ENCODE data around the gene CAPZA3.

The CAPZA3 gene

GRCh38 chr12:18703911-18704310, 34.0 kb upstream of the CAPZA3 start:
- ChIA-PET CTCF (no interaction called here), POLR2A (no interaction called here)
- no peak for DNase-seq (ENCODE audit: extremely low spot score)
- TF ChIP-seq TARDBP (IDR thresholded peaks at IDR 0.05), result no peak

GRCh38 chr12:18706798-18707197, 31.1 kb upstream of the CAPZA3 start:
- CTCF ChIA-PET, result no interaction called here
- TF ChIP-seq LEF1 (IDR thresholded peaks at IDR 0.05; ENCODE audit: borderline replicate concordance) (no peak), BHLHE40 (IDR thresholded peaks at IDR 0.05; ENCODE audit: borderline replicate concordance) (no peak), FOXK2 (IDR thresholded peaks at IDR 0.05) (no peak), SP1 (IDR thresholded peaks at IDR 0.05) (no peak), SUZ12 (IDR thresholded peaks at IDR 0.05) (no peak), NFRKB (IDR thresholded peaks at IDR 0.05) (no peak), L3MBTL2 (conservative IDR thresholded peaks at IDR 0.05) (no peak), TARDBP (IDR thresholded peaks at IDR 0.05) (no peak), FOXM1 (IDR thresholded peaks at IDR 0.05; ENCODE audit: borderline replicate concordance) (no peak), ARNT (IDR thresholded peaks at IDR 0.05) (no peak), HDGF (IDR thresholded peaks at IDR 0.05; ENCODE audit: borderline replicate concordance) (no peak)
- DNase-seq (ENCODE audit: extremely low spot score), result no peak
- POLR2A ChIA-PET, result no interaction called here

GRCh38 chr12:18716236-18716635, 21.7 kb upstream of the CAPZA3 start:
- DNase-seq (ENCODE audit: extremely low spot score), result no peak
- ChIA-PET POLR2A (no interaction called here), CTCF (no interaction called here)
- TF ChIP-seq ARNT (IDR thresholded peaks at IDR 0.05) (no peak), PKNOX1 (IDR thresholded peaks at IDR 0.05) (no peak), SP1 (IDR thresholded peaks at IDR 0.05) (no peak), ELF4 (IDR thresholded peaks at IDR 0.05) (no peak), HDGF (IDR thresholded peaks at IDR 0.05; ENCODE audit: borderline replicate concordance) (no peak), NFRKB (IDR thresholded peaks at IDR 0.05) (no peak)

GRCh38 chr12:18718462-18718861, 19.5 kb upstream of the CAPZA3 start:
- ChIA-PET CTCF (no interaction called here), POLR2A (no interaction called here)
- TF ChIP-seq ARNT (IDR thresholded peaks at IDR 0.05) (no peak), CTBP1 (IDR thresholded peaks at IDR 0.05; ENCODE audit: borderline replicate concordance) (no peak), HDGF (IDR thresholded peaks at IDR 0.05; ENCODE audit: borderline replicate concordance) (no peak)
- DNase-seq (ENCODE audit: extremely low spot score), result no peak

- TF ChIP-seq TARDBP (IDR thresholded peaks at IDR 0.05) (no peak), FOXA1 (IDR thresholded peaks at IDR 0.05) (no peak), FOXK2 (IDR thresholded peaks at IDR 0.05) (no peak)
- POLR2A ChIA-PET, result no interaction called here
- no peak for DNase-seq (ENCODE audit: extremely low spot score)
- CTCF ChIA-PET, result no interaction called here
These were observed 17.9 kb upstream of the CAPZA3 start for GRCh38 chr12:18719922-18720510.

GRCh38 chr12:18720690-18721089, 17.2 kb upstream of the CAPZA3 start:
- ChIA-PET POLR2A (no interaction called here), CTCF (no interaction called here)
- no peak for DNase-seq (ENCODE audit: extremely low spot score)
- TF ChIP-seq BHLHE40 (IDR thresholded peaks at IDR 0.05; ENCODE audit: borderline replicate concordance), result no peak
- TF ChIP-seq ZNF384 (IDR thresholded peaks at IDR 0.05), result no peak
- no peak for TF ChIP-seq SUZ12 (IDR thresholded peaks at IDR 0.05)

GRCh38 chr12:18721452-18721851, 16.5 kb upstream of the CAPZA3 start:
- ChIA-PET CTCF (no interaction called here), POLR2A (no interaction called here)
- TF ChIP-seq BHLHE40 (IDR thresholded peaks at IDR 0.05; ENCODE audit: borderline replicate concordance) (no peak), TARDBP (IDR thresholded peaks at IDR 0.05) (no peak), FOXK2 (IDR thresholded peaks at IDR 0.05) (no peak), ZNF384 (IDR thresholded peaks at IDR 0.05) (no peak), LEF1 (IDR thresholded peaks at IDR 0.05; ENCODE audit: borderline replicate concordance) (no peak), FOXA1 (IDR thresholded peaks at IDR 0.05) (no peak), PKNOX1 (IDR thresholded peaks at IDR 0.05) (no peak), FOXM1 (IDR thresholded peaks at IDR 0.05; ENCODE audit: borderline replicate concordance) (no peak), CTBP1 (IDR thresholded peaks at IDR 0.05; ENCODE audit: borderline replicate concordance) (no peak), L3MBTL2 (conservative IDR thresholded peaks at IDR 0.05) (no peak)
- DNase-seq (ENCODE audit: extremely low spot score), result no peak

GRCh38 chr12:18723752-18724151, 14.2 kb upstream of the CAPZA3 start:
- no peak for DNase-seq (ENCODE audit: extremely low spot score)
- TF ChIP-seq ZNF384 (IDR thresholded peaks at IDR 0.05) (no peak), NFRKB (IDR thresholded peaks at IDR 0.05) (no peak), SUZ12 (IDR thresholded peaks at IDR 0.05) (no peak), LEF1 (IDR thresholded peaks at IDR 0.05; ENCODE audit: borderline replicate concordance) (no peak), L3MBTL2 (conservative IDR thresholded peaks at IDR 0.05) (no peak), CTBP1 (IDR thresholded peaks at IDR 0.05; ENCODE audit: borderline replicate concordance) (no peak), FOXA1 (IDR thresholded peaks at IDR 0.05) (no peak), TARDBP (IDR thresholded peaks at IDR 0.05) (no peak)
- ChIA-PET POLR2A (no interaction called here), CTCF (no interaction called here)
